Measurements from ENCODE around the gene MSI2.

Gene MSI2

DNA sequence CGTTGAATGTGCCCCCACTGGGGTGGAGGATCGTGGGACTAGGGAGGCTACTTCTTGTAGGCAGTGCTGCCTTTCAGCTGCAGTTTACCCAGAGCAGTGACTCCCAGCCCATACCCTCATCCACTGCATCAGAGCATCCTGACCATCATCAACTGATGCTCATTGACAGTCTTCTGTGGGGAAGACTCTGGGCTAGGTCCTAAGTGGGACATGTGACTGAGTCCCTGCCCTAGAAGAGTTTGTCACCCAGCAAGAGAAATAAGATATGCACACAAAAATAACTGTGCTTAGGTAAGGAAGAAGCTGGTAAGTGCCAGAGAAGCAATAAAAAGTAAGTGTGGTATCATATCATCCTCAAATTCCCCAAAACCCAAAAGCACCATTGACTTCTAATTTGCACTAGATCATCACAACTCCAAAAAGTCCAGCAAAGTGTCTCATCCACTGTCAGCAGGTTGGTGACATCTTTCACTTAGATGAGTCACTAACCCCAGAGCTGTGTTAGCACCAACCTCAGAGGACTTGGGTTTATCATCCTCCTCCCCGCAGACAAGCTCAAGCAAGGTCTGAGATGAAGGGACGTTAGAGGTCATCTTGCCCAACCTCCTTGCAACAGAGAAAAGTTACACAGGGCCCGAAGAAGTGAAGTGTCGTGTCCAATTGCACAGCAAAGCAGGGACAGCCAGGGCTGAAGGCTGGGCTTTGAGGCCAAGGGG lies 389.8 kb downstream of the MSI2 start:
- Histone ChIP-seq H3K9me3 (ENCODE audit: severe bottlenecking) (no peaks in the 10 kb centered on the region), H3K27ac (no peak overlapping the region), H3K27me3 (ENCODE audit: insufficient read depth, low read depth, severe bottlenecking) (no peaks in the 10 kb centered on the region), H3K4me3 (ENCODE audit: low read depth, low read length) (no peak overlapping the region), H3K36me3 (peaks cover 80% of the 10 kb centered on the region)
- DNase-seq: no peak
- TF ChIP-seq, protein P1, sequence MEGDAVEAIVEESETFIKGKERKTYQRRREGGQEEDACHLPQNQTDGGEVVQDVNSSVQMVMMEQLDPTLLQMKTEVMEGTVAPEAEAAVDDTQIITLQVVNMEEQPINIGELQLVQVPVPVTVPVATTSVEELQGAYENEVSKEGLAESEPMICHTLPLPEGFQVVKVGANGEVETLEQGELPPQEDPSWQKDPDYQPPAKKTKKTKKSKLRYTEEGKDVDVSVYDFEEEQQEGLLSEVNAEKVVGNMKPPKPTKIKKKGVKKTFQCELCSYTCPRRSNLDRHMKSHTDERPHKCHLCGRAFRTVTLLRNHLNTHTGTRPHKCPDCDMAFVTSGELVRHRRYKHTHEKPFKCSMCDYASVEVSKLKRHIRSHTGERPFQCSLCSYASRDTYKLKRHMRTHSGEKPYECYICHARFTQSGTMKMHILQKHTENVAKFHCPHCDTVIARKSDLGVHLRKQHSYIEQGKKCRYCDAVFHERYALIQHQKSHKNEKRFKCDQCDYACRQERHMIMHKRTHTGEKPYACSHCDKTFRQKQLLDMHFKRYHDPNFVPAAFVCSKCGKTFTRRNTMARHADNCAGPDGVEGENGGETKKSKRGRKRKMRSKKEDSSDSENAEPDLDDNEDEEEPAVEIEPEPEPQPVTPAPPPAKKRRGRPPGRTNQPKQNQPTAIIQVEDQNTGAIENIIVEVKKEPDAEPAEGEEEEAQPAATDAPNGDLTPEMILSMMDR (IDR thresholded peaks at IDR 0.05; ENCODE audit: low read depth, low read length): no peak

DNA sequence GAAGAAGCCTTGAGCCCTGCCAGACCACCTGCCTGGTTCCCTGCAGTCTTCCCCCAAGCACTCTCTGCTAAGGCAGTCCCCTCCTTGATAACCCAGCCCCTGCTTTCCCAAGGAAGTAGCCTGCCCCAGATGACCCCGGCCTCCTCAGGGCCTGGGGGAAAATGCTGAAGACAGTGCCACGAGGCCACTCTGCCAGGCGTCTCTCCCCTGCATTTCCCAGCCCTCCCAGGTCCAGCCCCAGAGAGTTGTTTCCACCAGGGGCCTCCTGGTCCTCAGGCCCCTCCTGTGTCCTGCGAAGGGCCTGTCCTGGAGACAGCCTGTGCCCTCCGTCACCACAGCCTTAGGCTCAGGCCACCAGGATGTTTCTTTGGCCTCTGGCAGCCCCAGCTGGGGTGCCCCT lies 392.4 kb downstream of the MSI2 start:
- DNase-seq: no peak
- TF ChIP-seq, protein P1 (IDR thresholded peaks at IDR 0.05; ENCODE audit: low read depth, low read length): no peak
- Histone ChIP-seq H3K9me3 (ENCODE audit: severe bottlenecking) (no peaks in the 10 kb centered on the region), H3K27me3 (ENCODE audit: insufficient read depth, low read depth, severe bottlenecking) (no peaks in the 10 kb centered on the region), H3K36me3 (peaks cover 66% of the 10 kb centered on the region), H3K27ac (no peak overlapping the region), H3K4me3 (ENCODE audit: low read depth, low read length) (no peak overlapping the region)

DNA sequence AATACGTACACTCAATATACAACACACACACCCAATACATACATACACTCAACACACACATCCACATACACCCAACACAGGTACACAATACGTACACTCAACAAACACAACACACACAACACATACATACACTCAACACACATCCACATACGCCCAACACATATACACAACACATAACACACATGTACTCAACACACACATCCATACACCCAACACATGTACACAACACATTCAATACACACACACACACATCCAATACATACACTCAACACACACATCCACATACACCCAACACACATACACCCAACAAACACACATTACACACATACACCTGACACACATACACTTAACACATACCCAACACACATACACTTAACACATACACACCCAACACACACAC lies 392.9 kb downstream of the MSI2 start:
- TF ChIP-seq, protein P1 (IDR thresholded peaks at IDR 0.05; ENCODE audit: low read depth, low read length): no peak
- H3K4me3 ChIP-seq (ENCODE audit: low read depth, low read length): no peak overlapping the region
- H3K36me3 ChIP-seq: peaks cover 66% of the 10 kb centered on the region
- no peak for DNase-seq
- H3K27me3 ChIP-seq (ENCODE audit: insufficient read depth, low read depth, severe bottlenecking): no peaks in the 10 kb centered on the region
- H3K27ac ChIP-seq: no peak overlapping the region
- no peaks in the 10 kb centered on the region for H3K9me3 ChIP-seq (ENCODE audit: severe bottlenecking)

DNA sequence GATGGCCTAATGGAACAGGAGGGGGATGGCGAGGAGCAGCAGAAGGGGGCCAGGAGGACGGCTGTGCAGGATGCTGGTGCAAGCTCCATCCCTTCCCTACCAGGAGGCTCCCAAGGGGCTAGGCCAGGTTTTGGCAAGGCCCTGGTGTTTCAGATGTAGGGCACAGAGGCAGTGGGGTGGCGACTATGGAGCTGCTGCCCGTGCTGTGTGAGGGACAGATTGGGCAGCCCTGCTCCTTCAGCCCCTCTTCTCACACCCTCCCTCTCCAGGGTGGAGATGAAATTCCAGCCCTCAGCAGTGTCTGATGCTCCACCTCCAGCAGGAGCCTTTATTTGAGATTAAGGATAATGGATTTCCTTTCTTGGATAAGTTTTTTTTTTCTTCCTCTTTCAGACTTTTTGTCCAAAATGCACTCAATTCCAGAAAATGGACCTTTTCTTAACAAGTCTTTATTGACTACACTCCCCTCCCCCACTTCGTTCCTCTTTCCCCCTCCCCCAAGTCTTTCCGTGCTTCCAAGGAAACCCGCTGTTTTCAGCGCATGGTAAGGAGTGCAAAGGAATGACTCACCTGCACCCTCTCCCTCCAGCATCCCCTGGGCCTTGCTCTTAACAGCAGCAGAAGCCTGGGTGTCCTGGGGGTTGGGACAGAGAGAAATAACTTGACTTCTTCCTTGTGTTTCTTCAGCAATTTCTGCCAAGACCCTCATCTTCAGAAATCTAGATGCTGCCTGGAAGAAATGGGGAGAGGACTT lies 393.6 kb downstream of the MSI2 start:
- Histone ChIP-seq H3K36me3 (peaks cover 63% of the 10 kb centered on the region), H3K27ac (no peak overlapping the region), H3K27me3 (ENCODE audit: insufficient read depth, low read depth, severe bottlenecking) (no peaks in the 10 kb centered on the region), H3K4me3 (ENCODE audit: low read depth, low read length) (no peak overlapping the region), H3K9me3 (ENCODE audit: severe bottlenecking) (no peaks in the 10 kb centered on the region)
- TF ChIP-seq, protein P1 (IDR thresholded peaks at IDR 0.05; ENCODE audit: low read depth, low read length): no peak
- no peak for DNase-seq

DNA sequence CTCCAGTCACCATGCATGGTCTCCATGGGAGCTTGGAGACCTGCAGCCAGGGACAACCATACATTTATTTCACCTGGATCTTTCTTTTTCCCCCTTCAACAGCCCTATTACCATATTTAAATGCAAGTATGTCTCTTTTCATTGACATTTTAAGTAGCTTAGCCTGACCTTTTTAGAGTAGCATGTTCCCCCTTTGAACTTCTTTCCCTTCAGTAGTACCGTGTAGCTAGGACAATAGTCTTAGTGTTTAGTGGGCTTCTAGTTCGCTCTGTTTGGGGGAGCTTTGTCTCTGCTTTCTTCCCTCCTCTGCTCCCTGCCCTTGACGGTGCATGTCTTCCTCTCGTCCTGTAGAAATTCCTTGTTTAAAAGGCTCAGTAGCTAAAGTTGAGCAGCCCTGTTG lies 394.2 kb downstream of the MSI2 start:
- H3K27ac ChIP-seq: no peak overlapping the region
- H3K36me3 ChIP-seq: peaks cover 62% of the 10 kb centered on the region
- DNase-seq: no peak
- TF ChIP-seq, protein P1 (IDR thresholded peaks at IDR 0.05; ENCODE audit: low read depth, low read length): no peak
- H3K27me3 ChIP-seq (ENCODE audit: insufficient read depth, low read depth, severe bottlenecking): no peaks in the 10 kb centered on the region
- H3K9me3 ChIP-seq (ENCODE audit: severe bottlenecking): no peaks in the 10 kb centered on the region
- no peak overlapping the region for H3K4me3 ChIP-seq (ENCODE audit: low read depth, low read length)
